Measurements from ENCODE around the gene FARSB. TPM values are rescaled to one million over a fixed set of nuclear protein-coding genes. Genes with fewer than 3 reads are reported as not detected.

Gene FARSB
- polyA plus RNA-seq, 3 donors, result 5.8 to 10.9 (median 8.4) TPM

GRCh38 chr2:222525811-222526210, 130.1 kb downstream of the FARSB start:
- H3K9me3 Mint-ChIP-seq, result peaks cover 0 to 4% (median 0%) of the 10 kb centered on the region in 7 donors
- H3K4me1 Mint-ChIP-seq, result no peaks in the 10 kb centered on the region
- WGBS (ENCODE audit: insufficient coverage), result 80% methylated on average over 3 of the region's 5 CpGs
- Histone ChIP-seq H3K36me3 (replicated peaks in 1 of 2; ENCODE audit: control insufficient read depth in 1 of 2, insufficient read depth in 2 of 2, low read length in 2 of 2) (no peaks in the 10 kb centered on the region), H3K4me1 (ENCODE audit: control insufficient read depth in 1 of 2, insufficient read depth in 2 of 2, low read length in 2 of 2) (no peaks in the 10 kb centered on the region), H3K79me2 (ENCODE audit: insufficient read depth, low read length) (no peaks in the 10 kb centered on the region), H3K9ac (ENCODE audit: insufficient read depth, low read length, poor library complexity, severe bottlenecking) (no peak overlapping the region), H2AFZ (ENCODE audit: insufficient read depth, low read depth, low read length, poor library complexity, severe bottlenecking) (no peak overlapping the region), H3K9me3 (replicated peaks in 1 of 2; ENCODE audit: control insufficient read depth in 1 of 2, insufficient read depth in 1 of 2, low read length in 2 of 2) (no peaks in the 10 kb centered on the region), H3K27ac (ENCODE audit: low read depth in 1 of 2, low read length in 2 of 2) (no peak overlapping the region), H4K20me1 (ENCODE audit: insufficient read depth, low read length) (no peaks in the 10 kb centered on the region), H3K27me3 (ENCODE audit: control insufficient read depth in 2 of 2, insufficient read depth in 2 of 2, low read length in 2 of 2) (no peaks in the 10 kb centered on the region), H3K4me2 (replicated peaks; ENCODE audit: extremely low read depth, low read length, poor library complexity, severe bottlenecking) (no peak overlapping the region), H3K4me3 (replicated peaks in 1 of 3; ENCODE audit: low read depth in 2 of 3, low read length in 3 of 3) (no peak overlapping the region)
- H3K27me3 Mint-ChIP-seq (ENCODE audit: low read depth in 3 of 3), result peaks cover 0 to 8% (median 3%) of the 10 kb centered on the region in 3 donors
- H3K4me3 Mint-ChIP-seq, result no peak overlapping the region
- TF ChIP-seq, protein P1, sequence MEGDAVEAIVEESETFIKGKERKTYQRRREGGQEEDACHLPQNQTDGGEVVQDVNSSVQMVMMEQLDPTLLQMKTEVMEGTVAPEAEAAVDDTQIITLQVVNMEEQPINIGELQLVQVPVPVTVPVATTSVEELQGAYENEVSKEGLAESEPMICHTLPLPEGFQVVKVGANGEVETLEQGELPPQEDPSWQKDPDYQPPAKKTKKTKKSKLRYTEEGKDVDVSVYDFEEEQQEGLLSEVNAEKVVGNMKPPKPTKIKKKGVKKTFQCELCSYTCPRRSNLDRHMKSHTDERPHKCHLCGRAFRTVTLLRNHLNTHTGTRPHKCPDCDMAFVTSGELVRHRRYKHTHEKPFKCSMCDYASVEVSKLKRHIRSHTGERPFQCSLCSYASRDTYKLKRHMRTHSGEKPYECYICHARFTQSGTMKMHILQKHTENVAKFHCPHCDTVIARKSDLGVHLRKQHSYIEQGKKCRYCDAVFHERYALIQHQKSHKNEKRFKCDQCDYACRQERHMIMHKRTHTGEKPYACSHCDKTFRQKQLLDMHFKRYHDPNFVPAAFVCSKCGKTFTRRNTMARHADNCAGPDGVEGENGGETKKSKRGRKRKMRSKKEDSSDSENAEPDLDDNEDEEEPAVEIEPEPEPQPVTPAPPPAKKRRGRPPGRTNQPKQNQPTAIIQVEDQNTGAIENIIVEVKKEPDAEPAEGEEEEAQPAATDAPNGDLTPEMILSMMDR (IDR thresholded peaks at IDR 0.05), result no peak
- H3K27ac Mint-ChIP-seq, result no peak overlapping the region
- intact Hi-C loops (cut with micrococcal nuclease), result no loop called here
- DNase-seq, result no peak
- H3K36me3 Mint-ChIP-seq, result no peaks in the 10 kb centered on the region

DNA sequence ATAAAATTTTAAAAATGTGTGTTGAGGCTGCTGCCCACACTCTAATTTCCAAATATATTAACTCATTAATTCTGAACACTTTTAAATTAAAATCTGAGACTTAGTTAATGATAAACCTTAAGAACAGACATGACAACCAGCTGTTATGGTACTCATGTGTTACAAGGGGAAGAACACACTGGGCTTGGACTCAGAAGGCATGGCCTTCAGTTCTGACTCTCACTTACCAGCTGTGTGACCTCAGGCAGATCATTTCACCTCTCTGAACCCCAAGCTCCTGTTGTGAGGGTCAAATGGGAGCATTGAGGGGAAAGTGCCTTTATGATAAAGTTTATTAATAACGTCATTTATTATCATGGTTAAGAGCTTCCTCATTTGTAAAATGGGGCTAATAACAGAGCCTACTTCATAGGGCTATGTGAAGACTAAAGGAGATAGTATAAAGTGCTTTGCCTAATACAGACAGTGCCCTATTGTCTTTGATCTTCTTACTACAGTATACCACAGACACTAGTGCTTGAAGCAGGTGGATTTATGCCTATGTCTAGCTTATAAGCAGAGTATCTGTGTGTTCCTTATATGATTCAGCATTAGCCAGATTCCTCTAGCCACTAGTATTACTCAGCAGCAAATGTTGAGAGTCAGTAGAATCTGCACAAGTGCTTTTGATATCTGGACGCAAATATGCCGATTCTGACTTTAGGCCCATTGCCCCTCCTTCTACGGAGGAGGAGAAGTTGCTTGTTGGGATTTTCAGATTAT, 131.9 kb downstream of the FARSB start:
- no peaks in the 10 kb centered on the region for H3K27me3 ChIP-seq (ENCODE audit: control insufficient read depth in 2 of 2, insufficient read depth in 2 of 2, low read length in 2 of 2)
- no CpG with 5 or more reads among the region's 4 CpGs for WGBS (ENCODE audit: insufficient coverage)
- Mint-ChIP-seq H3K27me3 (ENCODE audit: low read depth in 3 of 3) (peaks cover 0 to 8% (median 4%) of the 10 kb centered on the region in 3 donors), H3K4me3 (no peak overlapping the region), H3K36me3 (no peaks in the 10 kb centered on the region), H3K4me1 (no peaks in the 10 kb centered on the region), H3K27ac (no peak overlapping the region), H3K9me3 (peaks cover 0 to 2% (median 0%) of the 10 kb centered on the region in 7 donors)
- H3K4me3 ChIP-seq (replicated peaks in 1 of 3; ENCODE audit: low read depth in 2 of 3, low read length in 3 of 3), result no peak overlapping the region
- intact Hi-C loops (cut with micrococcal nuclease), result no loop called here
- no peaks in the 10 kb centered on the region for H3K79me2 ChIP-seq (ENCODE audit: insufficient read depth, low read length)
- no peak overlapping the region for H3K4me2 ChIP-seq (replicated peaks; ENCODE audit: extremely low read depth, low read length, poor library complexity, severe bottlenecking)
- H3K9ac ChIP-seq (ENCODE audit: insufficient read depth, low read length, poor library complexity, severe bottlenecking), result no peak overlapping the region
- DNase-seq, result no peak
- no peaks in the 10 kb centered on the region for H4K20me1 ChIP-seq (ENCODE audit: insufficient read depth, low read length)
- no peak overlapping the region for H2AFZ ChIP-seq (ENCODE audit: insufficient read depth, low read depth, low read length, poor library complexity, severe bottlenecking)
- no peaks in the 10 kb centered on the region for H3K4me1 ChIP-seq (ENCODE audit: control insufficient read depth in 1 of 2, insufficient read depth in 2 of 2, low read length in 2 of 2)
- no peak overlapping the region for H3K27ac ChIP-seq (ENCODE audit: low read depth in 1 of 2, low read length in 2 of 2)
- TF ChIP-seq, protein P1 (IDR thresholded peaks at IDR 0.05), result no peak
- H3K9me3 ChIP-seq (replicated peaks in 1 of 2; ENCODE audit: control insufficient read depth in 1 of 2, insufficient read depth in 1 of 2, low read length in 2 of 2), result no peaks in the 10 kb centered on the region
- no peaks in the 10 kb centered on the region for H3K36me3 ChIP-seq (replicated peaks in 1 of 2; ENCODE audit: control insufficient read depth in 1 of 2, insufficient read depth in 2 of 2, low read length in 2 of 2)

Data from CD14-positive monocyte (primary cell).